Measurements from ENCODE around the gene AKAP13. TPM values are rescaled to one million over a fixed set of nuclear protein-coding genes. Genes with fewer than 3 reads are reported as not detected.

The AKAP13 gene, protein sequence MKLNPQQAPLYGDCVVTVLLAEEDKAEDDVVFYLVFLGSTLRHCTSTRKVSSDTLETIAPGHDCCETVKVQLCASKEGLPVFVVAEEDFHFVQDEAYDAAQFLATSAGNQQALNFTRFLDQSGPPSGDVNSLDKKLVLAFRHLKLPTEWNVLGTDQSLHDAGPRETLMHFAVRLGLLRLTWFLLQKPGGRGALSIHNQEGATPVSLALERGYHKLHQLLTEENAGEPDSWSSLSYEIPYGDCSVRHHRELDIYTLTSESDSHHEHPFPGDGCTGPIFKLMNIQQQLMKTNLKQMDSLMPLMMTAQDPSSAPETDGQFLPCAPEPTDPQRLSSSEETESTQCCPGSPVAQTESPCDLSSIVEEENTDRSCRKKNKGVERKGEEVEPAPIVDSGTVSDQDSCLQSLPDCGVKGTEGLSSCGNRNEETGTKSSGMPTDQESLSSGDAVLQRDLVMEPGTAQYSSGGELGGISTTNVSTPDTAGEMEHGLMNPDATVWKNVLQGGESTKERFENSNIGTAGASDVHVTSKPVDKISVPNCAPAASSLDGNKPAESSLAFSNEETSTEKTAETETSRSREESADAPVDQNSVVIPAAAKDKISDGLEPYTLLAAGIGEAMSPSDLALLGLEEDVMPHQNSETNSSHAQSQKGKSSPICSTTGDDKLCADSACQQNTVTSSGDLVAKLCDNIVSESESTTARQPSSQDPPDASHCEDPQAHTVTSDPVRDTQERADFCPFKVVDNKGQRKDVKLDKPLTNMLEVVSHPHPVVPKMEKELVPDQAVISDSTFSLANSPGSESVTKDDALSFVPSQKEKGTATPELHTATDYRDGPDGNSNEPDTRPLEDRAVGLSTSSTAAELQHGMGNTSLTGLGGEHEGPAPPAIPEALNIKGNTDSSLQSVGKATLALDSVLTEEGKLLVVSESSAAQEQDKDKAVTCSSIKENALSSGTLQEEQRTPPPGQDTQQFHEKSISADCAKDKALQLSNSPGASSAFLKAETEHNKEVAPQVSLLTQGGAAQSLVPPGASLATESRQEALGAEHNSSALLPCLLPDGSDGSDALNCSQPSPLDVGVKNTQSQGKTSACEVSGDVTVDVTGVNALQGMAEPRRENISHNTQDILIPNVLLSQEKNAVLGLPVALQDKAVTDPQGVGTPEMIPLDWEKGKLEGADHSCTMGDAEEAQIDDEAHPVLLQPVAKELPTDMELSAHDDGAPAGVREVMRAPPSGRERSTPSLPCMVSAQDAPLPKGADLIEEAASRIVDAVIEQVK (N-terminal part only)
- 145 TPM for total RNA-seq (ENCODE audit: unreplicated experiment)
- long read RNA-seq, partial matches to known transcripts: 6 of 16 reads
- long read RNA-seq, other reads (novel, unspliced or antisense): 10 of 16 reads

DNA sequence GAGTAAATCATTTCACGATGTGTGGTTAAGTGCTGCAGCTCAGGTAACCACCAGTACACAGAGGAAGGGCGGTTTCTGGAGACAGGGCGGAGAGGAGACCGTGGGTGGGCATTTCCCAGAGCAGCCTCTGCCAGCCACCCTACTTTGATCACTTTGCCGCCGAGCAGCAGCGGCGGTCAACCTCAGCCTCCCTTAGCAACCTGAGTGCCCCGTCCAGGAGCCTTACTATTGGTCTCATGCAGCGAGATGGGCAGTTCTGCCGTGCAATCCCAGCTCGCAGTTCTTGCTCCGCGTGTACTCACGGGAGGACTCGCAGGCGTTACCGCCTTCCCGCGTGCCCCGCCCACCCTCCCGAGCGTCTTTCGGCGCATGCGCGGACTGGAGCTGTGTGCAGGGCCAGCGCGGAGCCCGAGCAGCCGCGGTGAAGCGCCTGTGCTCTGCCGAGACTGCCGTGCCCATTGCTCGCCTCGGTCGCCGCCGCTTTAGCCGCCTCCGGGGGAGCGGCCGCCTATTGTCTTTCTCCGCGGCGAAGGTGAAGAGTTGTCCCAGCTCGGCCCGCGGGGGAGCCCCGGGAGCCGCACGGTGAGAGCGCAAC is at the start of gene AKAP13:
TSS of gene AKAP13 (plus strand) at position 387 of the 595 bp plus-strand sequence. CDS start 105,118 bp downstream, outside the sequence.
- Mint-ChIP-seq H3K4me1 (ENCODE audit: low read depth, unreplicated experiment) (peaks cover 18% of the 10 kb centered on the region), H3K27ac (ENCODE audit: unreplicated experiment) (peak within 1 kb of the TSS; percentile 83), H3K27me3 (ENCODE audit: unreplicated experiment) (no peaks in the 10 kb centered on the region), H3K4me3 (ENCODE audit: unreplicated experiment) (peak within 1 kb of the TSS; percentile 89), H3K9me3 (ENCODE audit: unreplicated experiment) (no peaks in the 10 kb centered on the region), H3K36me3 (ENCODE audit: unreplicated experiment) (no peaks in the 10 kb centered on the region)
- peak; percentile 93 for DNase-seq
- TF ChIP-seq, protein P1, sequence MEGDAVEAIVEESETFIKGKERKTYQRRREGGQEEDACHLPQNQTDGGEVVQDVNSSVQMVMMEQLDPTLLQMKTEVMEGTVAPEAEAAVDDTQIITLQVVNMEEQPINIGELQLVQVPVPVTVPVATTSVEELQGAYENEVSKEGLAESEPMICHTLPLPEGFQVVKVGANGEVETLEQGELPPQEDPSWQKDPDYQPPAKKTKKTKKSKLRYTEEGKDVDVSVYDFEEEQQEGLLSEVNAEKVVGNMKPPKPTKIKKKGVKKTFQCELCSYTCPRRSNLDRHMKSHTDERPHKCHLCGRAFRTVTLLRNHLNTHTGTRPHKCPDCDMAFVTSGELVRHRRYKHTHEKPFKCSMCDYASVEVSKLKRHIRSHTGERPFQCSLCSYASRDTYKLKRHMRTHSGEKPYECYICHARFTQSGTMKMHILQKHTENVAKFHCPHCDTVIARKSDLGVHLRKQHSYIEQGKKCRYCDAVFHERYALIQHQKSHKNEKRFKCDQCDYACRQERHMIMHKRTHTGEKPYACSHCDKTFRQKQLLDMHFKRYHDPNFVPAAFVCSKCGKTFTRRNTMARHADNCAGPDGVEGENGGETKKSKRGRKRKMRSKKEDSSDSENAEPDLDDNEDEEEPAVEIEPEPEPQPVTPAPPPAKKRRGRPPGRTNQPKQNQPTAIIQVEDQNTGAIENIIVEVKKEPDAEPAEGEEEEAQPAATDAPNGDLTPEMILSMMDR (IDR thresholded peaks at IDR 0.05; ENCODE audit: partially characterized antibody, unreplicated experiment): no peak

DNA sequence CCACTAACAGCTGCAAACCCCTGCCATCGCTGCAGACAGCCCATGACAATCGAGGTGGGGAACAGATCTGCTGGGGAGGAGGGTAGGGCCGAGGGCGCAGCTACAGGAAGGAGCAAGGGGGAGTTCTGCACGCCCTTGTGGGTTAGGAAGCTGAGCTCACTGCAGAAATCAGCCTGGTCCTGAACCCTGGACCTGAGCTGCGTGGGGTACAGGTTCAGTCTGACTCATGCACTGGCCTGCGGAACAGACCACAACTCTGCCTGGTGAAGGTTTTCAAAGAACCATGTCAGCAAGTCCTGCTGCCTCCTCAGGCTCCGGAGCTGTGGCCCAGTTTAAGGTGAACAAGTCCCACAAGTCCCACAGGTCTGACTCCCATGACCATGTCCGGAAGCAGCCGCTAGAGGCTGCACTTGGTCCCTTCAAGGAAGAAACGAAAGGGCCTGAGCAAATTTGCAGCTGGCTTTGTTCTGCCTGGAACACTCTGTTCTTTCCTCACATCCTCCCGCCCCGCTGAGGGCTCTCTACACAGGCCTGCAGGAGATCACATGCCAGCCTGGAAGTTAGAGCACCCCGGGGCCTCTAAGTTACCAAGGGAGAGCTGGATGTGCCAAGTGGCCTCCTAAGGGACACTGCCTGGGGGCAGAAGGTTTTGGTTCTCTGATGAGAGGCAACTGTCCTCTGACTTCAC is 49.4 kb upstream of the AKAP13 start:
- TF ChIP-seq, protein P1 (IDR thresholded peaks at IDR 0.05; ENCODE audit: partially characterized antibody, unreplicated experiment): peak; percentile 63
- Mint-ChIP-seq H3K27ac (ENCODE audit: unreplicated experiment) (peak overlapping the region; percentile 76), H3K4me1 (ENCODE audit: low read depth, unreplicated experiment) (peaks cover 19% of the 10 kb centered on the region), H3K9me3 (ENCODE audit: unreplicated experiment) (peaks cover 2% of the 10 kb centered on the region), H3K36me3 (ENCODE audit: unreplicated experiment) (no peaks in the 10 kb centered on the region), H3K27me3 (ENCODE audit: unreplicated experiment) (no peaks in the 10 kb centered on the region), H3K4me3 (ENCODE audit: unreplicated experiment) (no peak overlapping the region)
- peak; percentile 73 for DNase-seq

DNA sequence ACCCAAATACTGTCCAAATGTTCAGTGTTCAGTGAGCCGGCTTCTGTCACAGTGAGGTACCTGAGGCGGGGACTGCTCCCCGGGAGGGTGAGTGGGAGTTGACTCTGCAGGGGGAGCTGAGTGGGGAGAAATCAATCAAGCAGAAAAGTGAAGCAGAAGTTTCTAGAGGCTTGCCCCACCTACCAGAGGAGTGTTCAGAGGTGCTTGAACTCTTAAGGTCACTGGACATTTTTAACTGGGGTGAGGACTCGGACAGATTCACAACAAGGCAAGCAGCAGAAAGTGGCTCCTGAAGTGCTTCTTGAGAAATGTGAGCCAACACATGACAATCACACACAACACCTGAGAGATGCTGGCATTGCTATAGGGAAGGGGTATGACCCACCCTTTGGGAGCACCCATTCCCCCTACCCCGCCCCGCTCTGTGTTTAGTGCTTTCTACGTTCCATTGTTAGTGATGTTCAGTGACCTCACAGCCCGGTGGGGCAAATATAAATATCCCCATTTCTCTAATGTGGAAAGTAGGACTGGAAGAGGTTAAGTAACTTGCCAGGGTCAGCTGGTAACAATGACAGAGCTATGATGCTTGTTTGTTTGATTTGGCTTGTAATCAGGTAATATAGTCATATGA is 48.6 kb upstream of the AKAP13 start:
- TF ChIP-seq, protein P1 (IDR thresholded peaks at IDR 0.05; ENCODE audit: partially characterized antibody, unreplicated experiment): no peak
- no peaks in the 10 kb centered on the region for H3K27me3 Mint-ChIP-seq (ENCODE audit: unreplicated experiment)
- H3K4me1 Mint-ChIP-seq (ENCODE audit: low read depth, unreplicated experiment): peaks cover 19% of the 10 kb centered on the region
- H3K36me3 Mint-ChIP-seq (ENCODE audit: unreplicated experiment): no peaks in the 10 kb centered on the region
- H3K27ac Mint-ChIP-seq (ENCODE audit: unreplicated experiment): peak overlapping the region; percentile 76
- no peak overlapping the region for H3K4me3 Mint-ChIP-seq (ENCODE audit: unreplicated experiment)
- DNase-seq: no peak
- H3K9me3 Mint-ChIP-seq (ENCODE audit: unreplicated experiment): peaks cover 2% of the 10 kb centered on the region
